A549 (cell line): ENCODE data around the gene IP6K1. TPM values are rescaled to one million over a fixed set of nuclear protein-coding genes. Genes with fewer than 3 reads are reported as not detected.

Experiments
- ATAC-seq, 2 experiments: fragments of 200-7000 bp in 1 of 2; fragments of >200 bp in 1 of 2; cut with Nextera tagmentation in 1 of 2; cut with Tn5 transposase in 1 of 2; 3 replicates each; pipeline versions ENCODE4 v1.8.0 to v1.9.1; 2018 to 2020; ENCODE audit warnings: mild to moderate bottlenecking in 1 of 2, moderate library complexity in 1 of 2
- CTCF ChIA-PET: fragments of 300-600 bp; sonication (Branson Sonifier 250); formaldehyde crosslinking; extraction: SDS; loops from one replicate; lab custom pipeline; 2021; ENCODE audit warnings: antibody characterized with exemption, inconsistent platforms; lab: Yijun Ruan, JAX
- POLR2A ChIA-PET: fragments of 350-600 bp; formaldehyde crosslinking; extraction: SDS; loops from one replicate; lab custom pipeline; 2021; ENCODE audit warnings: antibody characterized with exemption, inconsistent platforms; lab: Yijun Ruan, JAX
- DNase-seq, 2 experiments: peaks; one replicate each; pipeline versions ENCODE4 v3.0.0 to v3.0.0-alpha.2; 2011 to 2016; ENCODE audit warnings: low read depth in 1 of 2, low spot score in 1 of 2
- FAIRE-seq: peaks from 2 replicates; lab custom pipeline; 2011; peaks lifted over from hg19 to GRCh38; lab: Jason Lieb, UNC
- H3K27ac ChIP-seq, 2 experiments: fragments of >200 bp; sonication (Bioruptor Twin); formaldehyde crosslinking; 3 replicates each; pipeline ENCODE4 v1.5.1; 2016 to 2017
- H3K4me1 ChIP-seq: fragments of >200 bp; sonication (Bioruptor Twin); formaldehyde crosslinking; 3 replicates; pipeline ENCODE4 v1.6.1; 2016
- H3K4me2 ChIP-seq: fragments of >200 bp; sonication (Bioruptor Twin); formaldehyde crosslinking; 3 replicates; pipeline ENCODE4 v1.6.1; 2016
- H3K4me3 ChIP-seq: fragments of >200 bp; sonication (Bioruptor Twin); formaldehyde crosslinking; 3 replicates; pipeline ENCODE4 v1.5.1; 2016
- H3K9me3 ChIP-seq: fragments of >200 bp; sonication (Bioruptor Twin); formaldehyde crosslinking; 3 replicates; pipeline ENCODE4 v1.6.1; 2016
- BCL3 ChIP-seq: fragments of >200 bp; sonication (Bioruptor Twin); formaldehyde crosslinking; IDR thresholded peaks from 3 replicates; pipeline ENCODE4 v1.6.1; 2016
- CHD2 ChIP-seq: fragments of 150-350 bp; IDR thresholded peaks from 2 replicates; pipeline ENCODE4 v1.6.1; 2014; ENCODE audit warnings: low read length; ENCODE audit not compliant: partially characterized antibody
- EP300 ChIP-seq, 2 experiments: fragments of >200 bp; sonication (Bioruptor Twin); formaldehyde crosslinking; IDR thresholded peaks; 2 replicates in 1 of 2; 3 replicates in 1 of 2; pipeline ENCODE4 v1.6.1; 2016 to 2017
- FOSL2 ChIP-seq, 2 experiments: fragments of 450-650 bp in 1 of 2; fragments of >200 bp in 1 of 2; sonication (Bioruptor Twin) in 1 of 2; formaldehyde crosslinking; IDR thresholded peaks; 2 replicates each; pipeline versions ENCODE4 v1.5.0 to v1.6.1; 2016 to 2020; ENCODE audit warnings: mild to moderate bottlenecking in 1 of 2, moderate library complexity in 1 of 2
- GATA3 ChIP-seq: IDR thresholded peaks from 2 replicates; pipeline ENCODE4 v1.6.1; 2012; ENCODE audit warnings: borderline replicate concordance
- HDAC2 ChIP-seq: fragments of 200-600 bp; sonication (generic); IDR thresholded peaks from 2 replicates; pipeline ENCODE4 v1.6.1; 2016
- HEYL ChIP-seq: fragments of 250-450 bp; sonication (Bioruptor Pico); IDR thresholded peaks from 2 replicates; pipeline ENCODE4 v1.8.0; 2021; ENCODE audit warnings: mild to moderate bottlenecking, moderate library complexity
- HMGXB4 ChIP-seq: fragments of 250-450 bp; sonication (Bioruptor Pico); IDR thresholded peaks from 2 replicates; pipeline ENCODE4 v1.5.0; 2021; ENCODE audit warnings: mild to moderate bottlenecking, moderate library complexity, borderline replicate concordance
- HOXB13 ChIP-seq: fragments of 250-450 bp; sonication (Bioruptor Pico); IDR thresholded peaks from 2 replicates; pipeline ENCODE4 v1.5.0; 2020; ENCODE audit warnings: low read depth, mild to moderate bottlenecking, moderate library complexity
- JUN ChIP-seq, 2 experiments: fragments of >200 bp; sonication (Bioruptor Twin); formaldehyde crosslinking; IDR thresholded peaks; 2 replicates in 1 of 2; 3 replicates in 1 of 2; pipeline ENCODE4 v1.6.1; 2016 to 2017
- KDM1A ChIP-seq: fragments of 200-600 bp; sonication (generic); IDR thresholded peaks from 2 replicates; pipeline ENCODE4 v1.6.1; 2016; ENCODE audit warnings: low read depth, mild to moderate bottlenecking
- MAX ChIP-seq: IDR thresholded peaks from 2 replicates; pipeline ENCODE4 v1.6.1; 2012
- NPAS2 ChIP-seq: fragments of 250-450 bp; sonication (Bioruptor Pico); IDR thresholded peaks from 2 replicates; pipeline ENCODE4 v1.8.0; 2022; ENCODE audit warnings: mild to moderate bottlenecking, moderate library complexity, borderline replicate concordance
- POLR2A ChIP-seq: IDR thresholded peaks from 2 replicates; pipeline ENCODE4 v1.6.1; 2012; ENCODE audit warnings: mild to moderate bottlenecking, low read length
- POLR2AphosphoS2 ChIP-seq: conservative IDR thresholded peaks from 2 replicates; pipeline ENCODE4 v1.6.1; 2012; ENCODE audit warnings: low read length, improper control_type of control experiment, inconsistent platforms
- RARB ChIP-seq: fragments of 250-450 bp; sonication (Bioruptor Pico); IDR thresholded peaks from 2 replicates; pipeline ENCODE4 v1.8.0; 2021; ENCODE audit warnings: mild to moderate bottlenecking, moderate library complexity
- RFX5 ChIP-seq: fragments of 450-650 bp; IDR thresholded peaks from 2 replicates; pipeline ENCODE4 v1.7.1; 2014; ENCODE audit warnings: antibody characterized with exemption, mild to moderate bottlenecking, moderate library complexity
- SREBF2 ChIP-seq: fragments of 450-650 bp; IDR thresholded peaks from 2 replicates; pipeline ENCODE4 v1.6.1; 2014; ENCODE audit warnings: mild to moderate bottlenecking, moderate library complexity
- ZC3H11A ChIP-seq: fragments of 450-650 bp; IDR thresholded peaks from 2 replicates; pipeline ENCODE4 v1.6.1; 2014; ENCODE audit warnings: antibody characterized with exemption, mild to moderate bottlenecking
- ZFP36 ChIP-seq: fragments of 450-650 bp; IDR thresholded peaks from 2 replicates; pipeline ENCODE4 v1.6.1; 2014; ENCODE audit warnings: borderline replicate concordance; ENCODE audit not compliant: partially characterized antibody
- ZNF302 ChIP-seq: fragments of 250-450 bp; sonication (Bioruptor Pico); IDR thresholded peaks from 2 replicates; pipeline ENCODE4 v1.9.0; 2021; ENCODE audit warnings: inconsistent platforms, mild to moderate bottlenecking, moderate library complexity
- ZSCAN20 ChIP-seq: fragments of 250-450 bp; sonication (Bioruptor Pico); IDR thresholded peaks from 2 replicates; pipeline ENCODE4 v1.8.0; 2022; ENCODE audit warnings: mild to moderate bottlenecking, moderate library complexity
- WGBS: methylation state at CpG from one replicate; pipeline ENCODE4 v1.1.6; 2017; ENCODE audit errors: missing lambda C conversion rate; 5-methylcytosine and 5-hydroxymethylcytosine counted together
- polyA plus RNA-seq, 4 experiments: library from polyadenylated mRNA; depleted of rRNA in 3 of 4; stranded (reverse); fragments of >200 nt; fragmentation: RNase III in 1 of 4; extraction: RNeasy Plus Mini Kit Qiagen cat#74134 plus additional on column Dnase treatment in 1 of 4; gene quantifications; 2 replicates in 3 of 4; 3 replicates in 1 of 4; pipeline ENCODE4 v1.2.3, GENCODE V29; 2011 to 2017
- TF ChIP-seq, protein P1 (sequence below): fragments of 450-650 bp; IDR thresholded peaks from 2 replicates; pipeline ENCODE4 v1.6.1; 2014; ENCODE audit warnings: antibody characterized with exemption
- TF ChIP-seq, protein P2 (sequence below): fragments of 150-350 bp; IDR thresholded peaks from 2 replicates; pipeline ENCODE4 v1.6.1; 2014; ENCODE audit warnings: low read depth, mild to moderate bottlenecking, low read length

The IP6K1 gene
- polyA plus RNA-seq, 2 of the 4 experiments (the other 2 are of a cell fraction), result 16.2 to 22.2 TPM

GRCh38 chr3:49705390-49705960 lies 80.9 kb downstream of the IP6K1 start:
- Histone ChIP-seq H3K27ac (no peak overlapping the region), H3K4me2 (no peak overlapping the region), H3K4me3 (no peak overlapping the region), H3K9me3 (no peaks in the 10 kb centered on the region), H3K4me1 (no peaks in the 10 kb centered on the region)
- WGBS, result 97% methylated on average over 7 of the region's 17 CpGs
- FAIRE-seq (no peak), DNase-seq (no peak), ATAC-seq (no peak)
- POLR2A ChIA-PET, result no interaction called here
- TF ChIP-seq HDAC2 (no peak), RFX5 (no peak), ZC3H11A (no peak), GATA3 (no peak), POLR2AphosphoS2 (no peak), ZFP36 (no peak), HEYL (CRISPR knock-in tag) (no peak), SREBF2 (no peak), RARB (CRISPR knock-in tag) (no peak)
- TF ChIP-seq, protein P1, sequence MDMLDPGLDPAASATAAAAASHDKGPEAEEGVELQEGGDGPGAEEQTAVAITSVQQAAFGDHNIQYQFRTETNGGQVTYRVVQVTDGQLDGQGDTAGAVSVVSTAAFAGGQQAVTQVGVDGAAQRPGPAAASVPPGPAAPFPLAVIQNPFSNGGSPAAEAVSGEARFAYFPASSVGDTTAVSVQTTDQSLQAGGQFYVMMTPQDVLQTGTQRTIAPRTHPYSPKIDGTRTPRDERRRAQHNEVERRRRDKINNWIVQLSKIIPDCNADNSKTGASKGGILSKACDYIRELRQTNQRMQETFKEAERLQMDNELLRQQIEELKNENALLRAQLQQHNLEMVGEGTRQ, result no peak
- TF ChIP-seq, protein P2, sequence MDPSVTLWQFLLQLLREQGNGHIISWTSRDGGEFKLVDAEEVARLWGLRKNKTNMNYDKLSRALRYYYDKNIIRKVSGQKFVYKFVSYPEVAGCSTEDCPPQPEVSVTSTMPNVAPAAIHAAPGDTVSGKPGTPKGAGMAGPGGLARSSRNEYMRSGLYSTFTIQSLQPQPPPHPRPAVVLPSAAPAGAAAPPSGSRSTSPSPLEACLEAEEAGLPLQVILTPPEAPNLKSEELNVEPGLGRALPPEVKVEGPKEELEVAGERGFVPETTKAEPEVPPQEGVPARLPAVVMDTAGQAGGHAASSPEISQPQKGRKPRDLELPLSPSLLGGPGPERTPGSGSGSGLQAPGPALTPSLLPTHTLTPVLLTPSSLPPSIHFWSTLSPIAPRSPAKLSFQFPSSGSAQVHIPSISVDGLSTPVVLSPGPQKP, result no peak
- CTCF ChIA-PET, result interaction anchor here (1.1 kb wide), 1 partner anchor 13 kb away, joined by 4 read pairs; no protein-coding TSS in a partner anchor

DNA sequence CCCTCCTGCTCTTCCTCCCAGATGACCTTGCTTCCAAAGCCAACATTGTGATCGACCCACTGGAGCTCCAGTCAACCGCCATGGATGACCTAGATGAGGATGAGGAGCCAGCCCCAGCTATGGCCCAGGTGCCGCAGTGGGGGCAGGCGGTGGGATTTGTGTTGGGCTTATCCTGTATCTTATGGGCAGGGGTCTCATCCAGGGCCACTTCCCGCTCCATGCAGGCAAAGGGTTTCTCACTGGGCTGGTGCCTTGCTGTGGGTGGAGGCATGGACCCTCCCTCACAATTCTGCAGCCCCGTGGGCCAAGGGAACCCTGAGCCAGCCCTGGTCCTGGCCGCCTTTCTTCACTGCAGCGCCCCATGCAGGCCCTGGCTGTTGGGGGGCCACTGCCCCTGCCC lies 81.7 kb downstream of the IP6K1 start:
- Histone ChIP-seq H3K4me3 (no peak overlapping the region), H3K4me2 (no peak overlapping the region), H3K27ac (no peak overlapping the region), H3K9me3 (no peaks in the 10 kb centered on the region)
- ATAC-seq (no peak), DNase-seq (no peak), FAIRE-seq (no peak)
- ChIA-PET CTCF (interaction anchor here (1.7 to 5.0 kb wide), 4 partner anchors 7 to 165 kb away, joined by 7 to 44 read pairs (median 8); no protein-coding TSS in a partner anchor), POLR2A (no interaction called here)
- WGBS, result 88% methylated on average over 3 of the region's 8 CpGs
- no peak for TF ChIP-seq HEYL (CRISPR knock-in tag)
- no peak for TF ChIP-seq KDM1A
- TF ChIP-seq CHD2, result no peak
- no peak for TF ChIP-seq EP300 (IDR thresholded peaks at IDR 0.05)
- TF ChIP-seq BCL3, result no peak
- TF ChIP-seq NPAS2 (CRISPR knock-in tag), result no peak
- no peak for TF ChIP-seq FOSL2 (IDR thresholded peaks at IDR 0.05)
- no peak for TF ChIP-seq FOSL2 (CRISPR knock-in tag; IDR thresholded peaks at IDR 0.05)
- no peak for TF ChIP-seq MAX
- TF ChIP-seq POLR2A, result no peak
- TF ChIP-seq HMGXB4 (CRISPR knock-in tag), result no peak
- no peak for TF ChIP-seq JUN (IDR thresholded peaks at IDR 0.05)
- TF ChIP-seq HOXB13, result no peak
- no peak for TF ChIP-seq GATA3
- no peak for TF ChIP-seq ZNF302
- TF ChIP-seq ZSCAN20 (CRISPR knock-in tag), result no peak
- TF ChIP-seq ZC3H11A, result no peak
- TF ChIP-seq, all 56 proteins: peak for 0
- H3K4me1 ChIP-seq, result no peaks in the 10 kb centered on the region
